Esophagus squamous epithelium (tissue), 5 donors: ENCODE data around the gene PEX11G. TPM values are rescaled to one million over a fixed set of nuclear protein-coding genes. Genes with fewer than 3 reads are reported as not detected.

Source experiments
- DNase-seq: peaks from one replicate; lab custom pipeline; 2025; lab: John Stamatoyannopoulos, UW
- H3K27ac ChIP-seq, 4 donors: fragments of 200-600 bp; sonication (generic); one replicate each; pipeline ENCODE4 v1.5.1; 2016 to 2019; ENCODE audit warnings: mild to moderate bottlenecking in 1 of 4
- H3K27me3 ChIP-seq, 4 donors: fragments of 200-600 bp; sonication (generic); 1 replicate in 3 of 4; 2 replicates in 1 of 4; pipeline versions ENCODE4 v1.5.1 to v1.6.0; 2017 to 2021; ENCODE audit warnings: antibody characterized with exemption in 1 of 4
- H3K36me3 ChIP-seq, 3 donors: fragments of 200-600 bp; sonication (generic); one replicate each; pipeline ENCODE4 v1.5.1; 2016 to 2019
- H3K4me1 ChIP-seq, 3 donors: fragments of 200-600 bp; sonication (generic); one replicate each; pipeline ENCODE4 v1.5.1; 2017 to 2019
- H3K4me3 ChIP-seq, 4 donors: fragments of 200-600 bp; sonication (generic); 1 replicate in 3 of 4; 2 replicates in 1 of 4; pipeline ENCODE4 v1.5.1; 2016 to 2019; ENCODE audit warnings: mild to moderate bottlenecking in 2 of 4, moderate library complexity in 1 of 4
- H3K9me3 ChIP-seq, 3 donors: fragments of 200-600 bp; sonication (generic); one replicate each; pipeline ENCODE4 v1.5.1; 2016 to 2019
- POLR2A ChIP-seq, 4 donors: fragments of 450-650 bp; IDR thresholded peaks; one replicate each; pipeline ENCODE4 v1.6.1; 2017; ENCODE audit warnings: antibody characterized with exemption in 4 of 4, mild to moderate bottlenecking in 4 of 4, moderate library complexity in 3 of 4
- WGBS, 2 donors: methylation state at CpG; one replicate each; pipeline ENCODE4 v1.1.5; 2018; 5-methylcytosine and 5-hydroxymethylcytosine counted together
- intact Hi-C: fragments of 100-400 bp; cut with DNase I; formaldehyde crosslinking; loops from one replicate; pipeline ENCODE4 v1.15.0; 2022
- total RNA-seq, 4 donors: library from RNA; depleted of rRNA; stranded (reverse); fragments of >200 nt; gene quantifications; one replicate each; pipeline ENCODE4 v1.1.0, GENCODE V29; 2016
- TF ChIP-seq, protein P1 (sequence below), 6 experiments: fragments of 450-650 bp in 4 of 6; fragments of 200-600 bp in 2 of 6; sonication (generic) in 2 of 6; IDR thresholded peaks; one replicate each; pipeline ENCODE4 v1.5.1; 2016 to 2019; ENCODE audit warnings: antibody characterized with exemption in 6 of 6, mild to moderate bottlenecking in 4 of 6, moderate library complexity in 4 of 6
- donor health status: DM: yes; HTN: yes; CAD: no.

The PEX11G gene
- total RNA-seq, 4 donors from 2014 or later = 1.1 to 6.7 (median 4.1) TPM

DNA sequence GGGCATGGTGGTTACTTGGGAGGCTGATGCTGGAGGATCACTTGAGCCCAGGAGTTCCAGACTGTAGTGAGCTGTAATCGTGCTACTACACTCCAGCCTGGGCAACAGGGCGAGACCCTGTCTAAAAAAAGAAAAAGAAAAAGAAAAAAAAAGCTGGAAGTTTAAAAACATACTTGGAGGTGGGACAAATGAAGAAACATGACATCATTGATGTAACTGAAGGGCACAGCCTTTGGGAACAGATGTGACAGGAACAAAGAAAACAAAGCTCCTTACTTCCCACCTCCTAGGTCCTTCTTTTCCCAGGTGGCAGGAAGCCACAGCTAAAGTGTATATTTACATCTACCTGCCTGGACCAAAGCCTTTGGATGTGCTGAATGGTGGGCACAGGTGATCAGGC is 1.9 kb downstream of the PEX11G start:
- H3K9me3 ChIP-seq = no peaks in the 10 kb centered on the region
- H3K27me3 ChIP-seq = no peaks in the 10 kb centered on the region
- peaks cover 12 to 29% (median 18%) of the 10 kb centered on the region in 3 donors for H3K4me1 ChIP-seq
- WGBS, 2 donors = 40 to 86% methylated on average over 2 of the region's 2 CpGs
- no peak overlapping the region for H3K4me3 ChIP-seq
- intact Hi-C loops = no loop called here
- no peak overlapping the region for H3K27ac ChIP-seq
- TF ChIP-seq POLR2A (IDR thresholded peaks at IDR 0.05) = no peak
- TF ChIP-seq, protein P1, sequence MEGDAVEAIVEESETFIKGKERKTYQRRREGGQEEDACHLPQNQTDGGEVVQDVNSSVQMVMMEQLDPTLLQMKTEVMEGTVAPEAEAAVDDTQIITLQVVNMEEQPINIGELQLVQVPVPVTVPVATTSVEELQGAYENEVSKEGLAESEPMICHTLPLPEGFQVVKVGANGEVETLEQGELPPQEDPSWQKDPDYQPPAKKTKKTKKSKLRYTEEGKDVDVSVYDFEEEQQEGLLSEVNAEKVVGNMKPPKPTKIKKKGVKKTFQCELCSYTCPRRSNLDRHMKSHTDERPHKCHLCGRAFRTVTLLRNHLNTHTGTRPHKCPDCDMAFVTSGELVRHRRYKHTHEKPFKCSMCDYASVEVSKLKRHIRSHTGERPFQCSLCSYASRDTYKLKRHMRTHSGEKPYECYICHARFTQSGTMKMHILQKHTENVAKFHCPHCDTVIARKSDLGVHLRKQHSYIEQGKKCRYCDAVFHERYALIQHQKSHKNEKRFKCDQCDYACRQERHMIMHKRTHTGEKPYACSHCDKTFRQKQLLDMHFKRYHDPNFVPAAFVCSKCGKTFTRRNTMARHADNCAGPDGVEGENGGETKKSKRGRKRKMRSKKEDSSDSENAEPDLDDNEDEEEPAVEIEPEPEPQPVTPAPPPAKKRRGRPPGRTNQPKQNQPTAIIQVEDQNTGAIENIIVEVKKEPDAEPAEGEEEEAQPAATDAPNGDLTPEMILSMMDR (IDR thresholded peaks at IDR 0.05) = no peak
- no peak for DNase-seq
- peaks cover 0 to 5% (median 0%) of the 10 kb centered on the region in 3 donors for H3K36me3 ChIP-seq

DNA sequence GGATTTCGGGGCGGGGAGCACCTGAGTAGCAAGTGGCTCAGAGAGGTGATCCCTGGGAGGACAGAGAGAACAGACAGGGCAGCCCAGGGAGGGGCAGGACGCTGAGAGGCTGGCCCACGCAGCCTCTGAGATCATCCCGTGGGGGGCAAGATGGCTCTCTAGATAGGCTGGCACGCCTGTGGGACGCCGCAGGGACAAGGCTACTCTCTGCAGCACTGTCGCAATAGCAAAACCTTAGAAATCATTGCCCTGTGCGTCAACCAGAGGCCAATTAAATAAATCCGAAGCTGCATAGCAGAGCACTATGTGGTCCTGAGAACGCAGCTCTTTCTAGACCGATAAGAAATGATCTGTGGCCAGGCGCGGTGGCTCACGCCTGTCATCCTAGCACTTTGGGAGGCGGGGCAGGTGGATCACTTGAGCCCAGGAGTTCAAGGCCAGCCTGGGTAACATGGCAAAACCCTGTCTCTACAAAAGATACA is 5.1 kb downstream of the PEX11G start:
- no peak overlapping the region for H3K27ac ChIP-seq
- H3K4me3 ChIP-seq = no peak overlapping the region
- no peaks in the 10 kb centered on the region for H3K27me3 ChIP-seq
- TF ChIP-seq POLR2A (IDR thresholded peaks at IDR 0.05) = no peak
- TF ChIP-seq, protein P1 (IDR thresholded peaks at IDR 0.05) = no peak
- peaks cover 0 to 5% (median 0%) of the 10 kb centered on the region in 3 donors for H3K36me3 ChIP-seq
- no peak for DNase-seq
- peaks cover 12 to 20% (median 12%) of the 10 kb centered on the region in 3 donors for H3K4me1 ChIP-seq
- intact Hi-C loops = no loop called here
- no peaks in the 10 kb centered on the region for H3K9me3 ChIP-seq
- 80 to 84% methylated on average over 16 to 17 of the region's 17 CpGs for WGBS, 2 donors

DNA sequence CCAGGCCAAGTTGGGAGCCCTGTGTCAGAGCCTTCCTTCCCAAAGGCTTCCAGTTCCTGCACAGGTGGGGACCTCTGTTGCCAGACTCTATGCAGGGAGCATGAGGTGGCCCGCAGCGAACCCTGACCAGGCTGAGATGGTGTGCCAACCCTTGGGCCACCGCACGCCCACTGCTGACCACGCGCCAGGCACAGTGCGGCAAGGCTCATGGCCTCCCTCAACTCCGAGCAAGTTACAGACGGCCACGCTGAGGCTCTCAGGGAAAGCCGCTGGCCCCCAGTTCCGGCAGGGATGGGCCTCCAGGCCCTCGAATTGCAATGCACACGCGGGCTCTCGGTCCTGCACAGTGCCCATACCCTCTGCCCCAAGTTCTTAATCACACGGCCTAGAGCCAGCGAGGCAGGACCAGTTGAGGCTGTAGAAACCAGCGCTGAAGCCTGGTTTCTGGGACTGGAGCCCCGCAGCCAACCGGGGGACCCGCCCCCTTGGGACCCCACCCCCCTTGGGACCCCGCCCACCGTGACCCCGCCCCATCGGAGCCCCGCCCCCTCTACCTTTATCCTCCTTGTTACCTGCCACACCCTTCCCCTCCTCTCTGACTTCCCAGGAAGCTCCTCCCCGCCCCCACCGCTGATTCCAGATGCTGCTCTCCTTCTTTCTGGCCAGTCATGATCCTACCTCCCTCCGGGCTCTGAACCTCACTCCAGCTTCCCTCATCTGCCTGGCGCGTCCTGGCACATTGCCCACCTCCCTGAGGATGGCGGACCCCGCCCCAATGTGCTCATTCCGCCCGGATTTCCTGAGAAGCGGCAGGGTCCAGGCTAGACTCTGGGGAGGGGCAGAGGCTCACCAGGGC is 6.0 kb downstream of the PEX11G start:
- DNase-seq = no peak
- intact Hi-C loops = no loop called here
- Histone ChIP-seq H3K27me3 (no peaks in the 10 kb centered on the region), H3K36me3 (peaks cover 0 to 5% (median 0%) of the 10 kb centered on the region in 3 donors), H3K4me1 (peaks cover 6 to 19% (median 7%) of the 10 kb centered on the region in 3 donors), H3K4me3 (no peak overlapping the region), H3K9me3 (no peaks in the 10 kb centered on the region), H3K27ac (no peak overlapping the region)
- no peak for TF ChIP-seq POLR2A (IDR thresholded peaks at IDR 0.05)
- TF ChIP-seq, protein P1 (IDR thresholded peaks at IDR 0.05) = no peak
- 67% methylated on average over 3 of the region's 37 CpGs; no CpG with 5 or more reads in 1 of the 2 donors for WGBS, 2 donors

DNA sequence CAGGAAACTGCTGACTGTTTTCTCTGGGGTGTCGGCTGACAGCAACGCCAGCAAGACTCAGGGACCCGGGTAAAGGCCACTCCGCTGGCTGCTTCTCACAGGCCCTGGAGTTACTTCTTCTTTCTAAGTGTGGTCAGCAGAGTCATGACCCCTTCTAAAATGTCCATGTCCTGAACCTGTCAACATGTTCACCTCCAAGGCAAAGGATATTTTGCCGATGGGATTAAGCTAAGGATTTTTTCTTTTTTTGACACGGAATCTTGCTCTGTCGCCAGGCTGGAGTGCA is 7.9 kb downstream of the PEX11G start:
- peaks cover 0 to 5% (median 0%) of the 10 kb centered on the region in 3 donors for H3K36me3 ChIP-seq
- H3K9me3 ChIP-seq = no peaks in the 10 kb centered on the region
- no peak overlapping the region for H3K4me3 ChIP-seq
- H3K27me3 ChIP-seq = no peaks in the 10 kb centered on the region
- H3K27ac ChIP-seq = no peak overlapping the region
- H3K4me1 ChIP-seq = peaks cover 6 to 19% (median 7%) of the 10 kb centered on the region in 3 donors
- WGBS, 2 donors = 75 to 79% methylated on average over 6 to 7 of the region's 7 CpGs
- DNase-seq = no peak
- intact Hi-C loops = no loop called here
- TF ChIP-seq, protein P1 (IDR thresholded peaks at IDR 0.05) = no peak
- no peak for TF ChIP-seq POLR2A (IDR thresholded peaks at IDR 0.05)
